ENCODE results near the gene SEZ6.

SEZ6 gene

GRCh38 chr17:29037739-29038084 lies 31.9 kb upstream of the SEZ6 start:
- no peak for DNase-seq (ENCODE audit: low spot score)

GRCh38 chr17:29036584-29036983 lies 30.8 kb upstream of the SEZ6 start:
- no peak for DNase-seq (ENCODE audit: low spot score)

GRCh38 chr17:29034510-29034909 lies 28.7 kb upstream of the SEZ6 start:
- no peak for DNase-seq (ENCODE audit: low spot score)

GRCh38 chr17:29032857-29033197 lies 27.0 kb upstream of the SEZ6 start:
- no peak for DNase-seq (ENCODE audit: low spot score)

GRCh38 chr17:29032013-29032856 lies 26.4 kb upstream of the SEZ6 start:
- DNase-seq (ENCODE audit: low spot score) = no peak

- no peak for DNase-seq (ENCODE audit: low spot score)
Observed at GRCh38 chr17:29031488-29031887, 25.7 kb upstream of the SEZ6 start.

GRCh38 chr17:29024316-29024952 lies 18.6 kb upstream of the SEZ6 start:
- no peak for DNase-seq (ENCODE audit: low spot score)

- DNase-seq (ENCODE audit: low spot score) = no peak
Observed at GRCh38 chr17:29022074-29022473, 16.2 kb upstream of the SEZ6 start.

GRCh38 chr17:29021226-29021625 lies 15.4 kb upstream of the SEZ6 start:
- no peak for DNase-seq (ENCODE audit: low spot score)

GRCh38 chr17:29020576-29020975 lies 14.7 kb upstream of the SEZ6 start:
- DNase-seq (ENCODE audit: low spot score) = no peak

GRCh38 chr17:29019475-29020181 lies 13.8 kb upstream of the SEZ6 start:
- no peak for DNase-seq (ENCODE audit: low spot score)

- DNase-seq (ENCODE audit: low spot score) = no peak
Observed at GRCh38 chr17:29018788-29019474, 13.1 kb upstream of the SEZ6 start.

- DNase-seq (ENCODE audit: low spot score) = no peak
Observed at GRCh38 chr17:29016345-29017210, 10.7 kb upstream of the SEZ6 start.

GRCh38 chr17:29014716-29015115 lies 8.9 kb upstream of the SEZ6 start:
- DNase-seq (ENCODE audit: low spot score) = no peak

GRCh38 chr17:29012535-29012934 lies 6.7 kb upstream of the SEZ6 start:
- no peak for DNase-seq (ENCODE audit: low spot score)

- no peak for DNase-seq (ENCODE audit: low spot score)
Observed at GRCh38 chr17:29010586-29010985, 4.8 kb upstream of the SEZ6 start.

- DNase-seq (ENCODE audit: low spot score) = no peak
Observed at GRCh38 chr17:29010129-29010528, 4.3 kb upstream of the SEZ6 start.

- no peak for DNase-seq (ENCODE audit: low spot score)
Observed at GRCh38 chr17:29008591-29008990, 2.8 kb upstream of the SEZ6 start.

- DNase-seq (ENCODE audit: low spot score) = peak; percentile 70
Observed at GRCh38 chr17:29007860-29008455, 2.1 kb upstream of the SEZ6 start.

- DNase-seq (ENCODE audit: low spot score) = no peak
Observed at GRCh38 chr17:29007456-29007855, 1.6 kb upstream of the SEZ6 start.

- peak; percentile 37 for DNase-seq (ENCODE audit: low spot score)
Observed at GRCh38 chr17:29004081-29004692, 1.6 kb downstream of the SEZ6 start.
